ENCODE measurements around the gene PIGU.

DNA sequence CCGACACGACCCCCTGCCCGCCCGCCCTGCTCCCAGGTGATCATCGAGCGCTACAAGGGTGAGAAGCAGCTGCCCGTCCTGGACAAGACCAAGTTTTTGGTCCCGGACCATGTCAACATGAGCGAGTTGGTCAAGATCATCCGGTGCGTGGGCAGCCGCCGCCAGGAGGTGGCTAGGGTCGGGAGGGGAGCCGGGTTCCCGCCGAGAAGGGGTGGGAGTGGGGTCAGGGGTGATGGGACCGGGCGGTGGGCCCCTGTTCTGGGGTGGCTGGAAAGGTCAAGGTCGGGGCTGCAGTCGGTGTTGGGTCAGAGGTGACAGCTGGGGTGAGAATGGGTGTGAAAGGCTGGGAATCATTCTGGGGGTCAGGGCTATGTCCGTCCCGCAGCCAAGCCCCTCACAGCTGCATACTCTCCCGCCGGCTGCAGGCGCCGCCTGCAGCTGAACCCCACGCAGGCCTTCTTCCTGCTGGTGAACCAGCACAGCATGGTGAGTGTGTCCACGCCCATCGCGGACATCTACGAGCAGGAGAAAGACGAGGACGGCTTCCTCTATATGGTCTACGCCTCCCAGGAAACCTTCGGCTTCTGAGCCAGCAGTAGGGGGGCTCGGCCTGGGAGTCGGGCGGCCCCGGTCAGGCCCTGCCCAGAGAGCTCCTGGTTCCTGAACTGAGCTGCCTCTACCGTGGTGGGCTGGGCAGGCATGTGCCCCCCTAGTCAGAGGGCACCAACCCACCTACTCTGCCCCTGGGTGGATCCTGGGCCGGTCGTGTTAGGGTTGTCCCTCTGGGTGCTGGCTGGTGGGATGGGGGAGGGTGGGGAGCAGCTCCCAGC is 117.4 kb downstream of the PIGU start:
- no peak for TF ChIP-seq FOXM1 (IDR thresholded peaks at IDR 0.05; ENCODE audit: low read depth)
- TF ChIP-seq CTCF (IDR thresholded peaks at IDR 0.05) = no peak
- no peak for TF ChIP-seq TAF1 (IDR thresholded peaks at IDR 0.05; ENCODE audit: borderline replicate concordance, low read depth, low read length)
- TF ChIP-seq, protein P1, sequence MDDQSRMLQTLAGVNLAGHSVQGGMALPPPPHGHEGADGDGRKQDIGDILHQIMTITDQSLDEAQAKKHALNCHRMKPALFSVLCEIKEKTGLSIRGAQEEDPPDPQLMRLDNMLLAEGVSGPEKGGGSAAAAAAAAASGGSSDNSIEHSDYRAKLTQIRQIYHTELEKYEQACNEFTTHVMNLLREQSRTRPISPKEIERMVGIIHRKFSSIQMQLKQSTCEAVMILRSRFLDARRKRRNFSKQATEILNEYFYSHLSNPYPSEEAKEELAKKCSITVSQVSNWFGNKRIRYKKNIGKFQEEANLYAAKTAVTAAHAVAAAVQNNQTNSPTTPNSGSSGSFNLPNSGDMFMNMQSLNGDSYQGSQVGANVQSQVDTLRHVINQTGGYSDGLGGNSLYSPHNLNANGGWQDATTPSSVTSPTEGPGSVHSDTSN (IDR thresholded peaks at IDR 0.05) = no peak
